A549 treated with Hydrocortisone at 1 μM for 4 hours (cell line): ENCODE results near the gene MANEAL. TPM values are rescaled to one million over a fixed set of nuclear protein-coding genes. Genes with fewer than 3 reads are reported as not detected.

Experiments used
- total RNA-seq: library from RNA; stranded (reverse); fragments of 200-300 nt; extraction: Qiagen RNA extraction; gene quantifications from 5 replicates; pipeline ENCODE4 v1.2.3, GENCODE V29; 2022

The MANEAL gene
- total RNA-seq: 23.6 to 25.8 TPM (median 25.4 TPM) in 5 replicates

GRCh38 chr1:37793773-37794371, at the start of gene MANEAL:
Gene MANEAL, plus strand, starts transcription at chr1:37793847. Its CDS starts 336 bp downstream, at chr1:37794183.

GRCh38 chr1:37764888-37765441, 28.7 kb upstream of the MANEAL start, which contains the start of gene EPHA10:
Gene EPHA10, minus strand, starts transcription at chr1:37765120. Its CDS starts 54 bp downstream, at chr1:37765066.

GRCh38 chr1:37807555-37808368, 14.1 kb downstream of the MANEAL start, which contains the start of the genes C1orf122 and YRDC:
Gene C1orf122, plus strand, starts transcription at chr1:37807790. Its CDS starts 615 bp downstream, at chr1:37808405.
Gene YRDC, minus strand, starts transcription at chr1:37808208. Its CDS starts 28 bp downstream, at chr1:37808180.

Other genes with a start within 250 kb of the MANEAL start
- 11.0 to 14.8 TPM (median 13.0 TPM) in 5 replicates for gene SNIP1, start 239.6 kb upstream of the MANEAL start, total RNA-seq
- gene DNALI1, start 236.9 kb upstream of the MANEAL start, total RNA-seq: 0.05 to 0.16 TPM (median 0.05 TPM) in 3 of 5 replicates, not detected in the others
- 49.6 to 67.9 TPM (median 52.4 TPM) in 5 replicates for gene GNL2, start 197.9 kb upstream of the MANEAL start, total RNA-seq
- 0.08 to 0.36 TPM (median 0.13 TPM) in 5 replicates for gene RSPO1, start 159.0 kb upstream of the MANEAL start, total RNA-seq
- gene CDCA8, start 101.3 kb upstream of the MANEAL start, total RNA-seq: 47.0 to 53.1 TPM (median 48.4 TPM) in 5 replicates
- 1.0 to 1.5 TPM (median 1.1 TPM) in 5 replicates for gene EPHA10, start 28.7 kb upstream of the MANEAL start, total RNA-seq
- gene C1orf122, start 13.9 kb downstream of the MANEAL start, total RNA-seq: 33.2 to 68.0 TPM (median 58.3 TPM) in 5 replicates
- gene YRDC, start 14.4 kb downstream of the MANEAL start, total RNA-seq: 12.0 to 18.8 TPM (median 17.6 TPM) in 5 replicates
- gene MTF1, start 65.7 kb downstream of the MANEAL start, total RNA-seq: 3.9 to 5.9 TPM (median 4.7 TPM) in 5 replicates
- 3.9 to 5.2 TPM (median 4.4 TPM) in 5 replicates for gene INPP5B, start 153.2 kb downstream of the MANEAL start, total RNA-seq
- gene SF3A3, start 196.2 kb downstream of the MANEAL start, total RNA-seq: 46.8 to 93.8 TPM (median 49.6 TPM) in 5 replicates
- gene FHL3, start 211.7 kb downstream of the MANEAL start, total RNA-seq: 9.1 to 10.9 TPM (median 9.6 TPM) in 5 replicates
- 40.6 to 71.1 TPM (median 40.8 TPM) in 5 replicates for gene UTP11, start 218.9 kb downstream of the MANEAL start, total RNA-seq